ENCODE measurements around the gene DEPP1.

DNA sequence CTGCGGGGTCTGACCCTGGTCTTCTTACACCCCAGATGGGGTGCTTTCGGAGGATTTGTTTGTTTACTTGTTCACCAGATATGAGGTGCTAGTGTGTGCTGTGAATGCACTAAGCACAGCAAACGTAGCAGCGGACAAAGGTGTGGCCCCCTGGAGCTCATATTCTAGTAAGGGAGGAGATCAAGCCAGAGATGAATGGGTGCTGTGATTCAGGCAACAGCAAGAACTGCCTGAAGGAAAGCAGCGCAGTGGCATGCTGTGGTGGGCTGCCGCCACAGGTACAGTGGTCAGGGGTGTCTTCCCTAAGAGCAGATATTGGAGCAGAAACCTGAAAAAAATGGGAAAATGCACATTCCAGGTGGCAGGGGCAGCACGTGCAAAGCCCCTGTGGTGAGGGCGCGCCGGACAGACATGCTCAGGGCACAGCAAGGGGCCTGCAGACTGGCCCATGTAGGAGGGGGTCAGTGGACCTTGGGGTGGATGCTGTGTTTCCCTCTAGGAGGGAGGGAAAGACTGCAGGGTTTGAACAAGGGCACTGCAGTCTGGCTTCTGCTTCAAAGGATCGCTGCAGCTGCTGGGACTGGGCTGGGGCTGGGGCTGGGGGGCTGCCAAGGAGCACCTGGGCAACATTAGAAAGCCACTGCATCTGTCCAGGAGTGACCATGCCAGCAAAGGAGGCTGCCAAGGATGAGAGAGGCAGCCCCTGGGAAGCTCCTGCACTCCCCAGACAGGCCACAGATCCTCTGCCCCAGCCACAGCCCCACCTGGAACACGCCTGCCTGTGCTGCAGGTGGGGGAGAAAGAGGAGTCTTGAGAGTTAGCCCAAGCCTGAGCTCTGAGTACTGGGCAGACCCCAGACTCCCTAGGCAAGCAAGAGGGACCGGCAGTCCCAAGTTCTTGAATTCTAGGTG is 927 bp upstream of the DEPP1 start:
- TF ChIP-seq, protein P1, sequence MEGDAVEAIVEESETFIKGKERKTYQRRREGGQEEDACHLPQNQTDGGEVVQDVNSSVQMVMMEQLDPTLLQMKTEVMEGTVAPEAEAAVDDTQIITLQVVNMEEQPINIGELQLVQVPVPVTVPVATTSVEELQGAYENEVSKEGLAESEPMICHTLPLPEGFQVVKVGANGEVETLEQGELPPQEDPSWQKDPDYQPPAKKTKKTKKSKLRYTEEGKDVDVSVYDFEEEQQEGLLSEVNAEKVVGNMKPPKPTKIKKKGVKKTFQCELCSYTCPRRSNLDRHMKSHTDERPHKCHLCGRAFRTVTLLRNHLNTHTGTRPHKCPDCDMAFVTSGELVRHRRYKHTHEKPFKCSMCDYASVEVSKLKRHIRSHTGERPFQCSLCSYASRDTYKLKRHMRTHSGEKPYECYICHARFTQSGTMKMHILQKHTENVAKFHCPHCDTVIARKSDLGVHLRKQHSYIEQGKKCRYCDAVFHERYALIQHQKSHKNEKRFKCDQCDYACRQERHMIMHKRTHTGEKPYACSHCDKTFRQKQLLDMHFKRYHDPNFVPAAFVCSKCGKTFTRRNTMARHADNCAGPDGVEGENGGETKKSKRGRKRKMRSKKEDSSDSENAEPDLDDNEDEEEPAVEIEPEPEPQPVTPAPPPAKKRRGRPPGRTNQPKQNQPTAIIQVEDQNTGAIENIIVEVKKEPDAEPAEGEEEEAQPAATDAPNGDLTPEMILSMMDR (IDR thresholded peaks at IDR 0.05) = no peak
- TF ChIP-seq POLR2A (IDR thresholded peaks at IDR 0.05) = no peak

All from prostate gland (tissue), 2 donors.